Central memory CD8-positive, alpha-beta T cell (primary cell): ENCODE results near the gene C8B.

Experiments used
- ATAC-seq: fragments of 150-1000 bp; cut with Tn5 transposase; replicated peaks from 2 replicates; pipeline ENCODE4 v1.10.0; 2022; ENCODE audit warnings: mild to moderate bottlenecking, moderate FRiP score, moderate number of reproducible peaks; ENCODE audit not compliant: poor library complexity, severe bottlenecking; ENCODE audit errors: extremely low read depth
- DNase-seq, 2 donors: peaks; one replicate each; pipeline ENCODE4 v3.0.0; 2021; ENCODE audit warnings: low spot score in 2 of 2
- H3K27ac Mint-ChIP-seq: one replicate; pipeline ENCODE4 v1.8.0; 2022; ENCODE audit warnings: low read depth, mild to moderate bottlenecking, moderate library complexity, mixed read lengths
- H3K27me3 Mint-ChIP-seq: one replicate; pipeline ENCODE4 v1.8.0; 2022; ENCODE audit warnings: mixed read lengths
- H3K36me3 Mint-ChIP-seq: one replicate; pipeline ENCODE4 v1.8.0; 2022; ENCODE audit warnings: mild to moderate bottlenecking, moderate library complexity, mixed read lengths; ENCODE audit not compliant: insufficient read depth
- H3K4me1 Mint-ChIP-seq: one replicate; pipeline ENCODE4 v1.8.0; 2022; ENCODE audit warnings: mixed read lengths
- H3K4me3 Mint-ChIP-seq: one replicate; pipeline ENCODE4 v1.8.0; 2022; ENCODE audit warnings: mild to moderate bottlenecking, moderate library complexity, mixed read lengths
- H3K9me3 Mint-ChIP-seq: one replicate; pipeline ENCODE4 v1.8.0; 2022; ENCODE audit warnings: mixed read lengths

The C8B gene

GRCh38 chr1:56901716-56902115 lies 64.1 kb downstream of the C8B start:
- no peaks in the 10 kb centered on the region for H3K4me1 Mint-ChIP-seq
- peaks cover 11% of the 10 kb centered on the region for H3K27me3 Mint-ChIP-seq
- no peak for DNase-seq

GRCh38 chr1:56898879-56899278 lies 66.9 kb downstream of the C8B start:
- no peaks in the 10 kb centered on the region for H3K9me3 Mint-ChIP-seq
- no peaks in the 10 kb centered on the region for H3K27me3 Mint-ChIP-seq
- H3K36me3 Mint-ChIP-seq, result no peaks in the 10 kb centered on the region
- no peak for ATAC-seq
- no peak overlapping the region for H3K4me3 Mint-ChIP-seq
- no peak overlapping the region for H3K27ac Mint-ChIP-seq
- no peak for DNase-seq
- no peaks in the 10 kb centered on the region for H3K4me1 Mint-ChIP-seq

More at GRCh38 chr1:56901716-56902115, 64.1 kb downstream of the C8B start:
- Mint-ChIP-seq H3K4me3 (no peak overlapping the region), H3K9me3 (no peaks in the 10 kb centered on the region), H3K27ac (no peak overlapping the region), H3K36me3 (no peaks in the 10 kb centered on the region)
- ATAC-seq, result no peak

DNA sequence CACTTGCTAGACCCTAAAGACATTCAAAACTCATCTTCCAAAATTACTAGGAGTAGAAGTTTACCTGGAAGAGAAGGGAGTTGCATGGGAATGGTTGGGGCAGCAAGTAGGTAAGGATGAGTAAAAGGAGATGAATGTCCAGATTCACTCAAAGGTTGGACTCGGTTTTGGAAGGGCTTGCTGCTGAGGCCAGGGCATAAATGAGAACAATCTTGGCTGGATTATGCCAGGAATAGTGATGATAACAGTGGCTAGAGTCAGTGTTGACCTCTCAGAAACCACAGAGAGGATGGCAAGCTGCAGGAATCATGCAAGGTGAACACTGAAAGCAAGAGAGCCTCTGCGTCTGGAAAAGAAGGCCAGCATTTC lies 67.8 kb downstream of the C8B start:
- no peak for ATAC-seq
- Mint-ChIP-seq H3K4me1 (no peaks in the 10 kb centered on the region), H3K9me3 (no peaks in the 10 kb centered on the region), H3K27ac (no peak overlapping the region), H3K4me3 (no peak overlapping the region), H3K27me3 (no peaks in the 10 kb centered on the region), H3K36me3 (no peaks in the 10 kb centered on the region)
- no peak for DNase-seq

DNA sequence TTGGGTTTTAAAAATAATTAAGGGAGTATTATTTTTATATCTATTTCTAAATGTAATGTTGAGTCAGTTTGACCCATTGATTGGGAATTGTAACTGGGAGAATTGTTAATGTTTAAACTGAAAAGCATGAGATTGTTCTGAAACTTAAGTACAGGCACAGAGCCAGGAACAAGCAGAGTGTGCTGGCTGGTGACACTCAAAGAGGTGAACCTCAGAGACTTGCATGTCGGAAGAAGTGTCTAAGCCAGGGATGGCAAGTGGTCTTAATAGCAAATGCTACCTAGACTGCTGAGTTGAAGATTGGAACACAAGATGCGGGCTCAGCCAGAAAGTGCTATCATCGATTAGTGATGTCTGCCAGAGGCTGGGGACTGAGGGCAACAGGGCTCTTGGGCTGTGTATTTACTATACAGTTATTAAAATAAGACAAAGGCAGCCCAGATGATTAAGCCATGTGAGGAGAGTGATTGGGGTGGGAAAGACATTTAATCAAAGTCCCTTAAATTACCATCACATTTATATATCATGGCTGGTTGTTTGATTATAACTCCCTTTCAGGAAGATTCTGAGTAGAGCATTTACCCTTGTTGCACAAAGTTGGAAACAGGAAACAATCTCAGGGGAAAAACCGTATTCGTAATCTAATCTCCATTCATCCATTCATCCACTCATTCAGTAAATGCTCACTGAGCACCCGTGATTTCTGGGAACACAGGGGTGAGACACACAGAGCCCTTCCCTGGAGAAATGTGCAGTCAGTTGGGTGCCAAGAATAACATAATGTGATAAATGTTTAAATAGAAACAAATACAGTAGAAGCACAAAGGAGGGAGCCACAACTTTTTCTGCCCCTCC lies 68.4 kb downstream of the C8B start:
- H3K36me3 Mint-ChIP-seq, result no peaks in the 10 kb centered on the region
- no peaks in the 10 kb centered on the region for H3K27me3 Mint-ChIP-seq
- H3K4me1 Mint-ChIP-seq, result no peaks in the 10 kb centered on the region
- no peaks in the 10 kb centered on the region for H3K9me3 Mint-ChIP-seq
- no peak overlapping the region for H3K27ac Mint-ChIP-seq
- DNase-seq, result no peak
- no peak for ATAC-seq
- H3K4me3 Mint-ChIP-seq, result no peak overlapping the region

- Mint-ChIP-seq H3K36me3 (no peaks in the 10 kb centered on the region), H3K4me1 (no peaks in the 10 kb centered on the region), H3K9me3 (no peaks in the 10 kb centered on the region), H3K27me3 (no peaks in the 10 kb centered on the region), H3K27ac (no peak overlapping the region), H3K4me3 (no peak overlapping the region)
- no peak for ATAC-seq
- DNase-seq, result no peak
Observed at GRCh38 chr1:56894014-56894413, 71.8 kb downstream of the C8B start.

GRCh38 chr1:56890229-56890628 lies 75.6 kb downstream of the C8B start:
- no peaks in the 10 kb centered on the region for H3K27me3 Mint-ChIP-seq
- no peaks in the 10 kb centered on the region for H3K4me1 Mint-ChIP-seq
- DNase-seq (no peak), ATAC-seq (no peak)
- H3K36me3 Mint-ChIP-seq, result no peaks in the 10 kb centered on the region
- H3K4me3 Mint-ChIP-seq, result no peak overlapping the region
- no peaks in the 10 kb centered on the region for H3K9me3 Mint-ChIP-seq
- H3K27ac Mint-ChIP-seq, result no peak overlapping the region

DNA sequence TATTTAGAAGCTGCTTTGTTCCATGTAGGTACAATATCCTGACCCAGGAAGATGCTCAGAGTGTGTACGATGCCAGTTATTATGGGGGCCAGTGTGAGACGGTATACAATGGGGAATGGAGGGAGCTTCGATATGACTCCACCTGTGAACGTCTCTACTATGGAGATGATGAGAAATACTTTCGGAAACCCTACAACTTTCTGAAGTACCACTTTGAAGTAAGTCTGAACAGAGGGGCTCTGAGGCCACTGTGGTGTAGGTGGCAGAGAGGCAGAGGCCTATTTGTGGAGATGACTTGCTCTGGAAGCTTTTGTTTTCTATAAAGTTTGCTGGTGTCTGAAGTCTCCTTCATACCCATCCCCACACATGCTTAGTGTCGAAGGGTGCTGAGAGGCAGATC lies 84.4 kb downstream of the C8B start:
- H3K27ac Mint-ChIP-seq, result no peak overlapping the region
- DNase-seq (no peak), ATAC-seq (no peak)
- H3K27me3 Mint-ChIP-seq, result no peaks in the 10 kb centered on the region
- no peaks in the 10 kb centered on the region for H3K4me1 Mint-ChIP-seq
- H3K4me3 Mint-ChIP-seq, result no peak overlapping the region
- H3K36me3 Mint-ChIP-seq, result no peaks in the 10 kb centered on the region
- H3K9me3 Mint-ChIP-seq, result no peaks in the 10 kb centered on the region

GRCh38 chr1:56880774-56881173 lies 85.0 kb downstream of the C8B start:
- H3K9me3 Mint-ChIP-seq, result no peaks in the 10 kb centered on the region
- DNase-seq, result no peak
- H3K4me3 Mint-ChIP-seq, result no peak overlapping the region
- peaks cover 3% of the 10 kb centered on the region for H3K27me3 Mint-ChIP-seq
- no peaks in the 10 kb centered on the region for H3K4me1 Mint-ChIP-seq
- ATAC-seq, result no peak
- H3K36me3 Mint-ChIP-seq, result no peaks in the 10 kb centered on the region
- no peak overlapping the region for H3K27ac Mint-ChIP-seq
